ENCODE data around the gene AHCY.
"Not testable (repeated sequence)": the region's sequence is repeated elsewhere in the genome, so short reads cannot be mapped to it uniquely, and the experiment has no call there.

- not testable (repeated sequence) for TF ChIP-seq CTCF, POLR2A (IDR thresholded peaks at IDR 0.05)
Measured at GRCh38 chr20:34252431-34253086, 50.6 kb downstream of the AHCY start.

Data from breast epithelium (tissue), 3 donors.